HepG2 (cell line): Measurements from ENCODE around the gene GPD1. TPM values are rescaled to one million over a fixed set of nuclear protein-coding genes. Genes with fewer than 3 reads are reported as not detected.

Experiments
- ARNT2 ChIP-seq: sonication (generic); formaldehyde crosslinking; IDR thresholded peaks from 2 replicates; pipeline ENCODE4 v1.8.0; 2022; ENCODE audit warnings: mild to moderate bottlenecking, low read depth, missing genetic modification reagents, moderate library complexity
- BCLAF1 ChIP-seq: fragments of 450-650 bp; IDR thresholded peaks from 2 replicates; pipeline ENCODE4 v1.6.1; 2017; ENCODE audit warnings: mild to moderate bottlenecking
- DR1 ChIP-seq: sonication (generic); formaldehyde crosslinking; IDR thresholded peaks from 2 replicates; pipeline ENCODE4 v1.8.0; 2021; ENCODE audit warnings: mild to moderate bottlenecking, missing genetic modification reagents, inconsistent platforms
- GABPB1 ChIP-seq: IDR thresholded peaks from 2 replicates; pipeline ENCODE4 v1.6.1; 2016; ENCODE audit warnings: mild to moderate bottlenecking, missing genetic modification reagents, moderate library complexity, missing compliant biosample characterization
- HIVEP1 ChIP-seq: sonication (generic); formaldehyde crosslinking; IDR thresholded peaks from 2 replicates; pipeline ENCODE4 v1.4.0; 2020; ENCODE audit warnings: mild to moderate bottlenecking, missing genetic modification reagents
- HOXA5 ChIP-seq: sonication (generic); formaldehyde crosslinking; IDR thresholded peaks from 2 replicates; pipeline ENCODE4 v1.4.0; 2020; ENCODE audit warnings: missing genetic modification reagents
- JUN ChIP-seq: sonication (generic); formaldehyde crosslinking; IDR thresholded peaks from 2 replicates; pipeline ENCODE4 v1.4.0; 2020; ENCODE audit warnings: mild to moderate bottlenecking, missing genetic modification reagents
- KDM2A ChIP-seq: sonication (generic); formaldehyde crosslinking; IDR thresholded peaks from 2 replicates; pipeline ENCODE4 v1.4.0; 2020; ENCODE audit warnings: low read depth, missing genetic modification reagents, borderline replicate concordance
- MED13 ChIP-seq: sonication (generic); formaldehyde crosslinking; IDR thresholded peaks from 2 replicates; pipeline ENCODE4 v1.5.0; 2020; ENCODE audit warnings: missing genetic modification reagents
- MTF1 ChIP-seq: sonication (generic); formaldehyde crosslinking; IDR thresholded peaks from 2 replicates; pipeline ENCODE4 v1.5.0; 2020; ENCODE audit warnings: missing genetic modification reagents
- RFX5 ChIP-seq: IDR thresholded peaks from 2 replicates; pipeline ENCODE4 v1.6.1; 2011; ENCODE audit warnings: low read depth, low read length, improper control_type of control experiment
- SALL2 ChIP-seq: sonication (generic); formaldehyde crosslinking; IDR thresholded peaks from 2 replicates; pipeline ENCODE4 v1.8.1; 2023; ENCODE audit warnings: mild to moderate bottlenecking, missing genetic modification reagents, inconsistent platforms
- SP1 ChIP-seq, 2 experiments: fragments of 450-650 bp in 1 of 2; sonication (generic) in 1 of 2; formaldehyde crosslinking in 1 of 2; IDR thresholded peaks; 2 replicates each; pipeline versions ENCODE4 v1.4.0 to v1.6.1; 2016 to 2020; ENCODE audit warnings: missing genetic modification reagents in 1 of 2
- ZFP37 ChIP-seq: sonication (generic); formaldehyde crosslinking; IDR thresholded peaks from 2 replicates; pipeline ENCODE4 v1.4.0; 2020; ENCODE audit warnings: missing genetic modification reagents, borderline replicate concordance
- ZNF333 ChIP-seq: sonication (generic); formaldehyde crosslinking; IDR thresholded peaks from 2 replicates; pipeline ENCODE4 v1.4.0; 2020; ENCODE audit warnings: mild to moderate bottlenecking, missing genetic modification reagents, borderline replicate concordance
- ZNF770 ChIP-seq: sonication (generic); formaldehyde crosslinking; IDR thresholded peaks from 2 replicates; pipeline ENCODE4 v1.5.0; 2020; ENCODE audit warnings: mild to moderate bottlenecking, missing genetic modification reagents
- ZNF841 ChIP-seq: sonication (generic); formaldehyde crosslinking; IDR thresholded peaks from 2 replicates; pipeline ENCODE4 v1.8.1; 2023; ENCODE audit warnings: missing genetic modification reagents, borderline replicate concordance
- polyA plus RNA-seq, 8 experiments: library from polyadenylated mRNA; depleted of rRNA in 3 of 8; stranded (reverse) in 7 of 8; unstranded in 1 of 8; fragments of >200 nt; fragmentation: Illumina TruSeq in 4 of 8; extraction: Trizol in 4 of 8; gene quantifications; 2 replicates each; pipeline versions ENCODE4 v1.2.1 to v1.2.3, GENCODE V29; 2011 to 2016; ENCODE audit warnings: low read depth in 4 of 8, missing spikeins in 1 of 8, mixed read lengths in 1 of 8; ENCODE audit not compliant: insufficient read depth in 1 of 8
- total RNA-seq, 5 experiments: library from RNA; depleted of rRNA; stranded (reverse); fragments of >200 nt; fragmentation: Illumina TruSeq; extraction: Trizol; gene quantifications; 2 replicates each; pipeline ENCODE4 v1.2.3, GENCODE V29; 2016; ENCODE audit warnings: low read depth in 1 of 5
- TF ChIP-seq, protein P1 (sequence below): sonication (generic); formaldehyde crosslinking; conservative IDR thresholded peaks from 2 replicates; pipeline ENCODE4 v1.4.0; 2020; ENCODE audit warnings: mild to moderate bottlenecking, missing genetic modification reagents, moderate library complexity
- TF ChIP-seq, protein P2 (sequence below): sonication (generic); formaldehyde crosslinking; IDR thresholded peaks from 2 replicates; pipeline ENCODE4 v1.5.0; 2020; ENCODE audit warnings: missing genetic modification reagents, mild to moderate bottlenecking, borderline replicate concordance

Gene GPD1
- total and polyA plus RNA-seq, 2 of the 13 experiments (the other 11 are each of a cell fraction or from before 2014, with no cell fraction given) = 3.7 to 30.6 TPM

- TF ChIP-seq BCLAF1 = no peak
- TF ChIP-seq RFX5 = no peak
- TF ChIP-seq ARNT2 = 0 out of 2 replicates have a peak, but pooled peaks have one; percentile 19
- peak; percentile 91 for TF ChIP-seq GABPB1
- 0 out of 2 replicates have a peak, but pooled peaks have one; percentile 30 for TF ChIP-seq SALL2 (CRISPR knock-in tag)
- no peak for TF ChIP-seq DR1 (CRISPR knock-in tag)
- no peak for TF ChIP-seq JUN (CRISPR knock-in tag)
- no peak; the same call in 1 of the 2 replicates for TF ChIP-seq HIVEP1
- TF ChIP-seq ZNF841 (CRISPR knock-in tag) = no peak
- TF ChIP-seq ZFP37 (CRISPR knock-in tag) = no peak
- TF ChIP-seq, protein P1, sequence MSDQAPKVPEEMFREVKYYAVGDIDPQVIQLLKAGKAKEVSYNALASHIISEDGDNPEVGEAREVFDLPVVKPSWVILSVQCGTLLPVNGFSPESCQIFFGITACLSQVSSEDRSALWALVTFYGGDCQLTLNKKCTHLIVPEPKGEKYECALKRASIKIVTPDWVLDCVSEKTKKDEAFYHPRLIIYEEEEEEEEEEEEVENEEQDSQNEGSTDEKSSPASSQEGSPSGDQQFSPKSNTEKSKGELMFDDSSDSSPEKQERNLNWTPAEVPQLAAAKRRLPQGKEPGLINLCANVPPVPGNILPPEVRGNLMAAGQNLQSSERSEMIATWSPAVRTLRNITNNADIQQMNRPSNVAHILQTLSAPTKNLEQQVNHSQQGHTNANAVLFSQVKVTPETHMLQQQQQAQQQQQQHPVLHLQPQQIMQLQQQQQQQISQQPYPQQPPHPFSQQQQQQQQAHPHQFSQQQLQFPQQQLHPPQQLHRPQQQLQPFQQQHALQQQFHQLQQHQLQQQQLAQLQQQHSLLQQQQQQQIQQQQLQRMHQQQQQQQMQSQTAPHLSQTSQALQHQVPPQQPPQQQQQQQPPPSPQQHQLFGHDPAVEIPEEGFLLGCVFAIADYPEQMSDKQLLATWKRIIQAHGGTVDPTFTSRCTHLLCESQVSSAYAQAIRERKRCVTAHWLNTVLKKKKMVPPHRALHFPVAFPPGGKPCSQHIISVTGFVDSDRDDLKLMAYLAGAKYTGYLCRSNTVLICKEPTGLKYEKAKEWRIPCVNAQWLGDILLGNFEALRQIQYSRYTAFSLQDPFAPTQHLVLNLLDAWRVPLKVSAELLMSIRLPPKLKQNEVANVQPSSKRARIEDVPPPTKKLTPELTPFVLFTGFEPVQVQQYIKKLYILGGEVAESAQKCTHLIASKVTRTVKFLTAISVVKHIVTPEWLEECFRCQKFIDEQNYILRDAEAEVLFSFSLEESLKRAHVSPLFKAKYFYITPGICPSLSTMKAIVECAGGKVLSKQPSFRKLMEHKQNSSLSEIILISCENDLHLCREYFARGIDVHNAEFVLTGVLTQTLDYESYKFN = peak; percentile 26; the same call in 1 of the 2 replicates
- TF ChIP-seq HOXA5 = no peak
- TF ChIP-seq KDM2A (CRISPR knock-in tag) = peak; percentile 62
- TF ChIP-seq ZNF770 (CRISPR knock-in tag) = no peak
- TF ChIP-seq MED13 (CRISPR knock-in tag) = peak; percentile 31; the same call in 1 of the 2 replicates
- TF ChIP-seq SP1 (IDR thresholded peaks at IDR 0.05) = no peak
- TF ChIP-seq SP1 (CRISPR knock-in tag; IDR thresholded peaks at IDR 0.05) = peak; percentile 33; the same call in 1 of the 2 replicates
- no peak for TF ChIP-seq MTF1 (CRISPR knock-in tag)
- TF ChIP-seq, protein P2, sequence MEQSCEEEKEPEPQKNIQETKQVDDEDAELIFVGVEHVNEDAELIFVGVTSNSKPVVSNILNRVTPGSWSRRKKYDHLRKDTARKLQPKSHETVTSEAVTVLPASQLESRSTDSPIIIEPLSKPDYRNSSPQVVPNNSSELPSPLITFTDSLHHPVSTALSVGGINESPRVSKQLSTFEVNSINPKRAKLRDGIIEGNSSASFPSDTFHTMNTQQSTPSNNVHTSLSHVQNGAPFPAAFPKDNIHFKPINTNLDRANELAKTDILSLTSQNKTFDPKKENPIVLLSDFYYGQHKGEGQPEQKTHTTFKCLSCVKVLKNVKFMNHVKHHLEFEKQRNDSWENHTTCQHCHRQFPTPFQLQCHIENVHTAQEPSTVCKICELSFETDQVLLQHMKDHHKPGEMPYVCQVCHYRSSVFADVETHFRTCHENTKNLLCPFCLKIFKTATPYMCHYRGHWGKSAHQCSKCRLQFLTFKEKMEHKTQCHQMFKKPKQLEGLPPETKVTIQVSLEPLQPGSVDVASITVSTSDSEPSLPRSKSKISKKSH (CRISPR knock-in tag) = no peak
- no peak for TF ChIP-seq ZNF333 (CRISPR knock-in tag)
Observed at GRCh38 chr12:50084775-50085614, 18.8 kb upstream of the GPD1 start, which contains the start of gene SMARCD1 (continued).
